GM19438 (cell line): ENCODE measurements around the gene RGS3.

Experiments
- ATAC-seq: cut with Tn5 transposase; IDR thresholded peaks from one replicate; pipeline ENCODE4 v1.9.1; 2021; ENCODE audit warnings: low read depth; ENCODE audit not compliant: unreplicated experiment

The RGS3 gene

DNA sequence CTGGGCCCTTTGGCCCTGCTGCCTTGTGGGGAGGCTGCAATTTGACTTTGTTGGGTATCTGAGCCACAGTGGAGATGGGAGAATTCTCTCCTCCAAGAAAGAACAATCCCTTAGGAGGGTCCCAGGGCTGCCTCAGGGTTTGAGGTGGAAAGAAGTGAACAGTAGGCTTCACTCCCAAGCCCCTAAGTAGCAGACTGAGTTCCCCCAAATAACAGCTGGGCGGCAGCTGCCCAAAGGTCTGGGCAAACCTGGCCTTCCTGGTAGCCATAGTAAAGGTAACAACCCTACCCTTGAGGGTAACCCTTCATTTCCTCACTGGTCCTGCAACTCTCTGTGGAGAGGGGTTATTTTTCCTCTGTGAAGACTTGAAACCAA lies 746 bp downstream of the RGS3 start:
- no peak for ATAC-seq

DNA sequence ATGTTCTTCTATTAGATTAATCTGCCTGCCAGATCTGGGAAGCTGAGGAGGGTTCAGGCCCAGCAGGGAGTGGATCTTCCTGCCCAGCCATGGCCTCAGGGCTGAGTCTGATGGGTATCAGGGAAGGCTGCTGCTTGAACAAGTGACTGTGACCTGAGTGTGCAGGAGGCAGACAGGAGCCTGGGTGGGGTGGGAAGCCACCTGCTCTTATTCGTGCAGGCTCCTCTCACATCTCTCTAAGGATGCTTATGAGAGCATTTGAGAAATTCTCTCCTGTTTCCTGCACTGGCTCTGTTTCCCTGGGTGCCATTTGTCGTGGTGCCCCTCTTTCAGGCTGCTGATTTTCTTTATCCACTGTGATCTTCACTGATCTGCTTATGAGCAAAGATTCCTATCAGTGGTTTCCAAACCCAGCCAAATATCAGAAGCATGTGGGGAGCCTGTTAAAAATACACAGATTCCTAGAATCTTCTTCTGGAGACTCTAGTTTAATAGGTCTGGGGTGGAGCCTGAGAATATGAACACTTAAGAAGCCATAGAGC lies 2.1 kb downstream of the RGS3 start:
- ATAC-seq: no peak

DNA sequence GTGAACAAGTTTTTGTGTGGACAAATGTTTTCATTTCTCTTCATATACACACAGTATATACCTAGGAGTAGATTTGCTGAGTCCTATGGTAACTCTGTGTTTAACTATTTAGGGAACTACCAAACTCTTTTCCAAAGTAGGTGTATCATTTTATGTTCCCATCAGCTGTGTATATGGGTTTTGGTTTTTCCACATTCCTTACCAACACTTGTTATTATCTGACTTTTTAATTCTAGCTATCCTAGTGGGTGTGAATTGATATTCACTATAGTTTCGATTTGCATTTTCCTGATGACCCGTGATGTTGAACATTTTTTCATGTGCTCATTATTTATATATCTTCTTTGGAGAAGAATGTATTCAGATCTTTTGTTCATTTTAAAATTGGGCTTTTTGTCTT lies 3.7 kb downstream of the RGS3 start:
- ATAC-seq: no peak

DNA sequence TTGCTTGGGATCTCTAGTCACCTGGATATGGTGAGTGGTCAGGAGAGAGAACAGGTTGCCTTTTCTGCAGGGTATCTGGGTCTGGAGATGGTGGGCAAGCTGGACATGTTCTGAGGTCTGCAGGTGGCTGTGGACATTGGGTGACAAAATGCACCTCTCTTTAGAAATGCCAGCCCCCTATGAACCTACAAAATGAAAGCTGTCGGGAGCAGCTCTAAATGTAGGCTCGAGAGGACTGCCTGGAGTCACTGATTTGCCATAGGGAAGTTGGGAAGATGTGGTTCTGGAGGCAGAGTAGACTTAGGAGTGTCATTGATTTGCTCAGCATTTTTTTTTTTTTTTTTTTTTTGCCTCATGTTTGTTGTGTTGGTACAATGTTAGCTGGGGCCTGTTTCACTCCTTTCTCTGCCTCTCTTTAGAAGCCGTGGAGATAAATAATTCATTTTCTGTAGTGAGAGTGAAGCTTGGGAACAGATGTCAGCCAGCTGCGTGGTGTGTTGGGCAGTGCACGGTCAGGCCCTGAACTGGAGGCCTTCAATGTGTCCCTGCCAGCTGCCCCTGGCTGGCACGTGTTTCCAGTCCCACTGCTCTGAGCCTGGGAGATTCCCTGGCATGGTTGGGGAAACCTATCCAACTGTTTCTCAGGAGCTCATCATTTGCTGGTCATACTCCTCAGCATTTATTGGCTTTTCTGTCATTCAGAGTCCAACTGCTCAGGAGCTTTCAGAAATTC lies 5.4 kb downstream of the RGS3 start:
- no peak for ATAC-seq

DNA sequence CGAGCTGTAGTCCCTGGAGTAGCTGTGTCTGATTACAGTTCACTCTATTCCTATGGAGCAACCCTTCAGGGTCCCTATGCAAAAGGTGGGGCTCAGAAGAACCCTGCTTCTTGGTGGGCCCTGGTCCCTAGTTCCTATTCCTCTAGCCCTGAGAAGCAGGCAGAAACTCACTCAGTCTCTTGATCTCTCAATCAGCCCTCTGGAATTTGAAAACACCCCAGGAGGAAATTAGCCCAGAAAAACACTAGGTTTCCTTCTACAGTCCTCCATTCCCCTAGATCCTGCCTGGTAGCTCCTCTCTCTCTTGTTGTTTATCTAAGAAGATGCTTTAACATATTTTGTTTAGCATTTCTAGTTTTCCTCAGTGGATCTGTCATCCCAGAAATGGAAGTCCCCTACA lies 7.6 kb downstream of the RGS3 start:
- ATAC-seq: no peak

DNA sequence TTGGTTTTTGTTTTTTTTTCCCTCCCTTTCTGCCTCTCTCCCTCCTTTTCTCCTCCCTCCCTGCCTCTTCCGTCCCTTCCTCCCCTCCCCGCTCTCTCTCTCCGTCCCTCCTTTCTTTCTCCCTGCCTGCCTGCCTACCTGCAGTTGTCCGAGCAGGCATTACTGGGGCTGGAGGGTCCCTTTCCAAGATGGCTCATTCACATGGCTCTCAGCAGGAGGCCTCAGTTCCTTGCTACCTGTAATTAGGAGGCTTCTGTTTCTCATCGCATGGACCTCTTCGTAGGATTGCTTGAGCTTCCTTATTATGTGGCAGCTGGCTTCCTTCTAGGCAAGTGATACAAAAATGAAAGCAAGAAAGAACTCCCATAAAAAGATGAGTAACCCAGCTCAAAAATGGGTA lies 8.0 kb downstream of the RGS3 start:
- no peak for ATAC-seq

DNA sequence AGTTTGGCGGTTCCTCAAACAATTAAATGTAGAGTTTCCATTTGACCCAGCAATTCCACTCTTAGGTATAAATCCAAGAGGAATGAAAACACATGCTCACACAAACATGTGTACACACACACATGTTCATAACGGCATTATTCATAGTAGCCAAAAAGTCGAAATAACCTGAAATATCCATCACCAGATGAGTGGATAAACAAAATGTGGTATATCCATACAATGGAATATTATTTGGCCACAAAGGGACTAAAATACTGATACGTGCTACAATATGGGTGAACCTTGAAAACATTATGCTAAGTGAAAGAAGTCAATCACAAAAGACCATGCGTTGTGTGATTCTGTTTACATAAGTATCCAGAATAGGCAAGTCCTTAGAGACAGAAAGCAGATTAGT lies 8.7 kb downstream of the RGS3 start:
- no peak for ATAC-seq

DNA sequence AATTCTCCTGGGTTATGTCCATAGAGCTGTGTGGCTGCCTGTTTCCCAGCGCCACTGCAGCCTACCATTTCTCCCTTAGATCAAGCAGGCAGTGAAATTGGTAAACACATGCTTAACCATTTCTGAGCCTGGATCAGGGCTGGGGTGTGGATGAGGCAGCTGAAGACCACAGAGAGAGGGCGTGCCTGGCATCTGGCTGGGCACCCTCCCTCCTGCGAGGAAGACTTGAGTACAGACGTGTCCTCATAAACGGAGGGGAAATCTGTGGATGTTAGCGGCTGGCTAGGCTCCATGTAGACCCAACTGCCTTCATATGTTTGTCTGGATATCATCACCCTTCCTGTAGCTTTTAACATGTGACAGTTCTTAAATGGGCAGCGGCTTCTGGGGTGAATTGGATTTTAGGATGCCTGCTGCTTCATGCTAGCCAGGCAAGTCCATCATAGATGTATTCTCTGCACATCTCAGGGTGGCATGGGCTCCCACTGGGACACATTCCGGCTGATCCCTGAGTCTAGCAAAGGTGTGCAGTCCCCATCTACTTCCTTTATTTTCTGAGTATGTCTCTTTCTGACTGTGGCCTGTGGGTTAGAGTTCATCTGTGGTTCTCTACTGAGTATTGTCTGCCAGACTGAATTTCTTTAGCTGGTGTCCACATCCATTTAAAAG lies 11.0 kb downstream of the RGS3 start:
- ATAC-seq: no peak

DNA sequence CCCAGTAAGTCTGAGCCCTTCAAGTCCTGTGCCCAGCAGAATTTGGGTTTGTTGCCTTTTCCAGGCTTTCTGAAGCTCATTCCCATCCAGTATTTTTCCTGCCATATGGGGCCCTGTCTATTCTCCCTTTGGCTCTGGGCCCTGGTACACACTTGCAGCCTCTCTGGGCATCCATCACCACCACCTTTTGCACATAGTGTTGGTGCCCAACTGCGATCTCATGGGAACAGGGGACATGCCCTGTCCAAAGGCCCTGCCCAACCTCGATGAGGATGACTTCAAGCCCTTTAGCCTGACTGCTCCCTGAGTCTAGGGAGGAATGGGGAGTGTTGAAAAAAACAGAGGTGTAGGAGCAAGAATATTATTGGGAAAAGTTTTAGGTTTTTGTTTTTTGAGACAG lies 11.5 kb downstream of the RGS3 start:
- no peak for ATAC-seq

DNA sequence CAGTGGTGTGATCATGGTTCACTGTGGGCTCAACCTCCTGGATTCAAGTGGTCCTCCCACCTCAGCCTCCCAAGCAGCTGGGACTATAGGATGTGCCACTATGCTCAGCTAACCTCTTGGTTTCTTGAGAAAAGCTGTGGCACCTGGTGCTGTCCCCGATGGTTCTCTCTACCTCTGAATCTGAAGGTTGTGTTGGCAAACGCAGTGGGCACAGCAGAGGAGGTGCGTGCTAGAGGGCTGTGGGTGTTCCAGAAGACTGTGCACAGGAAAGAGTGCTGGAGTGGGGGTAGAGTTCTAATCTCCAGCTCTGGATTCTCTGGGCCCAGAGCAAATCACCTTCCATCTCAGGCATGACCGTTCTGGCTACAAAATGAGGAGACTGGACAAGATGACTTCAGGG lies 12.5 kb downstream of the RGS3 start:
- no peak for ATAC-seq

DNA sequence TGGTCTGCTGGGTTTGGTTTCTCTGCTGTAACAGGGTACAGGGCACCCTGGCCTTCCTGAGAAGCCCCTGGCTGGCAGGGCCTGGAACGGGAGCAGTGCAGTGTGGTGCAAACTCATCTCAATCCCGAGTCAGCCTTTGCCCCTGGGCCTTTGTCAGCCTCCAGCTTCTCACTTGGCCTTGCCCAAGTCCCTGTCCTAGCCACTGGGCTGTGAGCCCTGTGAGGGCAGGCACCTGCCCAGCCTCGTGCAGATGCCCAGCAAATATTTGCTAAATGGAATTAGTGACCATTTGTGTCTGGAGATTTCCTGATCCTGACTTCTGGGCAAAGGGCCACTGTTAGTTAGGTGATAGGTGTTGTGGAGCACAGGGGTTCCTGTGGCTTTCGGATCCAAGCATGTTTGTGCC lies 13.0 kb downstream of the RGS3 start:
- ATAC-seq: no peak

DNA sequence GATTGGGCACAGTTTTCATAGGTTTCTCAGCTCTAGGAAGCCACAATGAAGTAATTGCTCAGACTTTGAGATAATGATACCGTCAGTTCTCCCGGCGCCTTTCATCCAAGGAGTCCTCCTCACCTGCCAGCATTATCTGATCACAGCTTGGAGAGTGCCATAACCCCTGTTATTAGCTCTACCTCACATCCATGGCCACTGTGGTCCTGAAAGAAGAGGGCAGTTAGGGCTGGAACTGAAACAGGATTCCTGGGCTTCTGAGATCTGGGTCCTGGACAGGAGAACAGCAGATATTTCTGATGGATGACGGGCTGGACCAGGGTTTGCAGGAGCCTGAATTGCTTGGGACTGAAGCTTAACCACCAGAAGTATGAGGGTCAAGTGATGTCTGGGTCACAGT lies 13.5 kb downstream of the RGS3 start:
- no peak for ATAC-seq

DNA sequence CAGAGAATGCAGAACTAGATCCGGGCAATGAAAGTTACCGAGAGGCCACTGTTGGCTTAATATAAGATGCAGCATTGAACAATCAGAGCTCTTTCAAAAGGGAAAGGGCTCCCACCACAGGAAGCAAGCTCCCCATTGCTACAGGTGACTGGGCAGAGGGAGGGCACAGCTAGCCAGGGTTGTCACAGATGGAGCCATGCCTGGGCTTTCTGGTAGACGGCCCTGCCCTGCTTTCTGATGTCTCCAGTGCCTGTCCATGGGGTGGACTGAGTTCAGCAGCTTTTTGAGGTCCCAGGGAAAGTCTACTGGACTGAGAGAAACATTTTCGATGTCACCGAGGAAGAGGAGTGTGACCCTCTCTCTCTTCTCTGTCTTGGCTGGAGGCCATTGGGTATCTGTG lies 14.1 kb downstream of the RGS3 start:
- ATAC-seq: no peak

DNA sequence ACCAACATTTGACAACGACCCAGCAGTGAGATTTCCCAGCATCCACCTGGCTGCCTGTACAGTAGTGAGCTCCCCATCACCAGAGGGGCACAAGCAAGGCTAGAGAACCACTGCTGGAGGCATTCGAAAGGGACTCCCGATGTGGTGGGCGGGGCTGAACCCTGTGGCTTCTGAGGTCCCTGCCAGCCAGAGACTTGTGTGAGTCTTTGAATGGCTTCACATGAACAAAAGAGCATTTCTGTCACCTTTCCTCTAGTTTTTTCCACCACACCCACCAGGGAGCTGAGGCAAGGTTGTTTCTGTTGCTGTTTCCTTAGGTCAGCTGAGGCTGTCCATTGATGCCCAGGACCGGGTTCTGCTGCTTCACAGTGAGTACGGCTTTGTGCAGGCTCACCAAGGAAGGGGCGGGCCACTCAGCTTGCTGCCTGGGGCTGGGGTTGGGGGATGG lies 15.7 kb downstream of the RGS3 start:
- ATAC-seq: no peak

DNA sequence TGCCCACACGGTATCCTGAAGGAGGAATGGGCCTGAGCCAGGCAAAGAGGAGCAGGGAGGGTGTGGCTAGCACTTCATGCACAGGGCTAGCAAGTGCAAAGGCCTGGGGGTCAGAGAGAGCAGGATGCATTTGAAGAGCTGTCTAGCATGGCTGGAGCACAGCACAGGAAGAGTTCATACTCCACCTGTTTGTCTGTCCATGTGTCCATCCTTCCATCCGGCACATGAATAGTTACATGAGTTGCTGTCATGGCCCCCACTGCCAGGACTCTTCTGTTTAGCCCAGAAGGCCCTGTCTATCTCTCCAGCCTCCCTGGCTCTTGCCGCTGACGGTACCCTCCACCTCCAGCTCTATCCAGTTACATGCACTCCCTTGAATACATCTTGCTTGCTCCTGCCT lies 17.1 kb downstream of the RGS3 start:
- ATAC-seq: no peak

DNA sequence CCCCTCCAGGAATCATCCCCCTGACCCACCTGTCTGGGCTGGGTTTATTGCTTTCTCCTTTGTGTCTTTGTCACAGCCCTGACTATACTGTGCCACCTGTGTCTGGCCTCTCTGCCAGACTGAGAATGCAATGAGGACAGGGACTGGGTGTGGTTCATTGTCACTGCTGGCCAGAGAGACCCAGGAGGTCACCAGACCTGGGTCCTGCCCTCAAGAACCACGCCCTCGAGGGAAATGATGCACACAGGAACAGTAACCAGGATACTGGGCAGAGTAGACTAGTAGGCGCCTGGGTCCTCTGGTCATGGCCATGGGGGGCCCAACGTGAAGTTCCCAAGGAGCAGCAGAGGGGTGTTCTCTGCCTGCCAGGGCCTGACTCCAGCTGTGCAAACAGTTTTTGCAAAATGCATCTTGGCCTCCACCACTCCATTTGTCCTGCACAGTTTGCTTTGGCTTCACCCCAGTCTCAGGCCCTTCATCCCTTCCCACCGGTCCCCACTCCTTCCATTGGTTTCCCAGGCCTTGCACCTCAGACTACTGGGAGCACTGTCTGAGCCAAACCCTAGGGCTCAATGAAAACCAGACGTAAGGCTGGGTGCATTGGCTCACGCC lies 17.8 kb downstream of the RGS3 start:
- ATAC-seq: no peak

DNA sequence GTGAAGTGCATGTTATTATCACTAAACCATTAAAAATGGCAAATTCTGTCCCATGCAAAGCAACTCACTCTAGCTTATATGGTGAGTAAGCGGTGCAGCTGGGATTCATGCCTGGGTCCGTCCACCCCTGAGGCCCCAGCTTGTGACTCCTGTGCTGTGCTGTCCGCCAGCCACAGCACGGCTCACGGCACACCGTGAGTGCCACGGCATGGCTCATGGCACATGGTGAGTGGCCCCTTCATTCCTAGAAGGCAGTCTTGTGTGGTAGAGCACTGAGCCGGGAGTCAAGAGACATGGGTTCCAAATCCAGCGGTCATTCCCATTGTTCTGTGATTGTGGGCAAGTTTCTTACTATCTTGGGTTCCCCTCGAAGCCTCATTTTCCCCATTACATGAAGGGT lies 18.8 kb downstream of the RGS3 start:
- no peak for ATAC-seq

DNA sequence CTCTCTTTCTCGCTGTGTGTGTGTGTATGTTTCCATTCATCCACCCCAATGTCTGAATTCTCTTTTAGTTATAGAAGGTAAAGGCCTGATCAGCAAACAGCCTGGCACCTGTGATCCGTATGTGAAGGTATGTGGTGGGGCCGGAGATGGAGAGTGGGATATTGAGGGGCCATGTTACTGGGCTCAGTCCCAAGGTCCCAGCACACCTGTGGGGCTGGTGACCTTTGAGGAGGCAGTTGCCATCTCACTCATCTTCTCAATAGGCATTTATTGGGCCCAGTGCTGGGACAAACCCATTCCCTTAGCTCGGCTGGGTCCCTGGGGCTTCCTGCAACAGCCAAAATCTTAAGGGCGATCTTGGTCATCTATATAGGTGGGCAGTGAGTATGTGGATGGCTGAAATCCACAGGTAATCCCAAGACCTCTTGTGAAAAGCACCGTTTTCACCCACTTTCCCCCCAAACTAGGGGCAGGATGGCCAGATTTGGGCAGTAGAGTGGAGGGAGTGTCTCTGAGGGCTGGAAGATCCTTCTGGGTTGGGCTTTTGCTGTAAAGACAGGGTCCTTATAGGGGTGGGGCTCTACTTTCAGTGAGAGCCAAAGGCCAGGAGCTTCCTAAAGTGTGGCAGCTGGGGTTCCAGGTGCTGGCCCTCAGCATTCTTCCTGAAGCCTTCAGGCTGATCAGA lies 19.6 kb downstream of the RGS3 start:
- no peak for ATAC-seq

DNA sequence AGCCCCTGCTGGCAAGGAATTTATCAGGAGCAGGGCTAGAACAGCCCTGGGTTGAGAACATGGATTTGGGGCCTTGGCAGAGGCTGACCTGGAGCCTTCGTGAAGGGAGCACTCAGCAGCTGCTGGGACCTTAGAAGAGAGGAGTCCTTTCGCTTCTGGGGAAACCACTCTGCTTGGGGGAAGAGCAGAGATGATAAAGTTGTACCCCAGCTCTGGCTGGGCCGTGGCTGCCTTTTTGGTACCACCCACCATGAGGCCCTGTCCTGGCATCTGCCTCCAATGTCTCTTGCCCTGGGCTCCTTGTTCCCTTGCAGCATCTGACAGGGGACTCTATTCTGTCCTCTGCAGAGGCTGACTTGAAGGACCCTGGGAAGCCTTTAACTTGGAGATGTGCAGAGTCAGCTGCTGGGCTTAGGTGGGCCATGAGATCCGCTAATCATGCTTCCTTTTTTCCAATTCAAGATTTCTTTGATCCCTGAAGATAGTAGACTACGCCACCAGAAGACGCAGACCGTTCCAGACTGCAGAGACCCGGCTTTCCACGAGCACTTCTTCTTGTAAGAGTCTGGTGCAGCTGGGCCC lies 20.2 kb downstream of the RGS3 start:
- no peak for ATAC-seq

DNA sequence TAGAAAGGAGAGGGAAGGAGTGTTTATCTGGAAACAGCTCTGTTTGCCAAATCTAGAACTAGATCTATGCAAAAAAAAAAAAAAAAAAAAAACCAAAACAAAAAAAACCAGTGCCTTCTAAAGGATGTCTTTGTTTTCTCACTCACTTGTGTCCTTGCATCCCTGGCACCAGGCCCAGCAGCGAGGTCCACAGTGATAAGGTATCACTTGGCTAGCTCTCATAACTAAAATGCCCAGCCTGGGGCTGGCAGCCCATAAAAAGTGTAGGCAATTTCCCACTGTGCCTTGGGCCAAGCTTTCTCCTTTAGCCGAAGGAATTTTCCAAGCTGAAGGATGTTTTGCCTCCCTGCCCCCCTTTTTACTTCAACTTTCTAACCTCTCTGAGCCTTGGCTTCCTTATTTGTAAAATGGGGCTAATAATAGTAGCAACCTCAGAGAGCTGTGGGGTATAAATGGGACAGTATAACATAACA lies 20.8 kb downstream of the RGS3 start:
- ATAC-seq: no peak

DNA sequence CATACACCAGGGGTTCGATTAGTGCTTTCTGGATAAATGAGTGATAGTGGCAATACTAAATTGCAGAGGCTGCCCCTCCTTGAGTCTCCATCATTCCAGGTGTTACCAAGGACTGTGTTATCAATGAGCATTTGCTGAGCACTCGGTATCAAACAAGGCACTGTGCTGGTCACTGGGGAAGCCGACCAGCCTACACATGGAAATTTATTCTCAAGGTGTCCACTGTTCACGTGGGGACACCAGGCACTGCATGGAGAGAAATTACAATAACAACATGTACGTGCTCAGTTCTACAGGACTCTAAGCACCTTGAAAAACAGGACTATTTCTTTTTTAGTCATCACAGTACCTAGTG lies 22.2 kb downstream of the RGS3 start:
- no peak for ATAC-seq
